Ishikawa (cell line): ENCODE data around the gene CMPK2.

Experiments
- CEBPB ChIP-seq: IDR thresholded peaks from 2 replicates; pipeline ENCODE4 v1.6.1; 2012
- EP300 ChIP-seq: IDR thresholded peaks from 2 replicates; pipeline ENCODE4 v1.6.1; 2012; ENCODE audit warnings: borderline replicate concordance
- YY1 ChIP-seq: IDR thresholded peaks from 2 replicates; pipeline ENCODE4 v1.6.1; 2012; ENCODE audit warnings: low read depth

DNA sequence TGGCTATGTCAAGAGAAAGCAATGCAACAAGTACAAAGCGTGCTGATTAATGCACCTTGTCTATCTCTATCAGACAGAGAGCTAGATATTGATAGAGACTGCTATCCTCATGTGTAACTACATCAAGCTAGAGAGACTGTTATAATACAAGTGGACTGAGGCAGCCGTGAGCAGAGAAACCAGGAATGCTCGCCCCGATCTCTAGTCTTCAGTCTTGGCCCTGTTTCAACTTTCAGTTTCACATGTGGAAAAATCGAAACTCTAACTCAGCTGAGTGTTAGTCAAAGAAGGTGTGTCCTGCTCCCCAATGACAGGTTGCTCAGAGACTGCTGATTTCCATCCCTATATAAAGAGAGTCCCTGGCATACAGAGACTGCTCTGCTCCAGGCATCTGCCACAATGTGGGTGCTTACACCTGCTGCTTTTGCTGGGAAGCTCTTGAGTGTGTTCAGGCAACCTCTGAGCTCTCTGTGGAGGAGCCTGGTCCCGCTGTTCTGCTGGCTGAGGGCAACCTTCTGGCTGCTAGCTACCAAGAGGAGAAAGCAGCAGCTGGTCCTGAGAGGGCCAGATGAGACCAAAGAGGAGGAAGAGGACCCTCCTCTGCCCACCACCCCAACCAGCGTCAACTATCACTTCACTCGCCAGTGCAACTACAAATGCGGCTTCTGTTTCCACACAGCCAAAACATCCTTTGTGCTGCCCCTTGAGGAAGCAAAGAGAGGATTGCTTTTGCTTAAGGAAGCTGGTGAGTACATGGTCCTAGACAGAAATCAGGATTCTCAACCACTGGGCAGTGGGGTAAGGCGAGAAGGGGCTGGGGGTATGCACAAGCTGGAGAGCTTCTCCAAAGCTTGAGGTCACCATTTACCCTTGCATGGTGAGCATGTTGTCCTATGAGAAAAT lies 11.9 kb upstream of the CMPK2 start, which contains the start of gene RSAD2:
- no peak for TF ChIP-seq CEBPB
- no peak for TF ChIP-seq YY1
- TF ChIP-seq EP300: no peak
